Mammary epithelial cell (primary cell): Measurements from ENCODE around the gene RRP8.

Source experiments
- CTCF ChIP-seq, 2 donors: IDR thresholded peaks in 1 of 2; conservative IDR thresholded peaks in 1 of 2; 2 replicates each; pipeline ENCODE4 v1.5.1; 2011 to 2012; ENCODE audit warnings: inconsistent platforms in 2 of 2, low read length in 2 of 2, mild to moderate bottlenecking in 2 of 2, control low read depth in 1 of 2, low read depth in 1 of 2; ENCODE audit not compliant: insufficient read depth in 1 of 2; ENCODE audit errors: extremely low read depth in 1 of 2
- EZH2 ChIP-seq: IDR thresholded peaks from 2 replicates; pipeline ENCODE4 v1.6.1; 2012; ENCODE audit warnings: low read length, inconsistent platforms, borderline replicate concordance

GRCh38 chr11:6635082-6635932 is 31.9 kb upstream of the RRP8 start:
- TF ChIP-seq CTCF (conservative IDR thresholded peaks at IDR 0.05 in 1 of 2, IDR thresholded peaks at IDR 0.05 in 1 of 2; ENCODE audit: extremely low read depth in 1 of 2, insufficient read depth in 1 of 2, low read depth in 1 of 2, low read length in 2 of 2) (no peak), EZH2 (no peak)
